ENCODE results near the gene MRPL49. TPM values are rescaled to one million over a fixed set of nuclear protein-coding genes. Genes with fewer than 3 reads are reported as not detected.

The MRPL49 gene
- total RNA-seq, 4 donors from 2014 or later, result 48.8 to 55.9 (median 54.2) TPM

DNA sequence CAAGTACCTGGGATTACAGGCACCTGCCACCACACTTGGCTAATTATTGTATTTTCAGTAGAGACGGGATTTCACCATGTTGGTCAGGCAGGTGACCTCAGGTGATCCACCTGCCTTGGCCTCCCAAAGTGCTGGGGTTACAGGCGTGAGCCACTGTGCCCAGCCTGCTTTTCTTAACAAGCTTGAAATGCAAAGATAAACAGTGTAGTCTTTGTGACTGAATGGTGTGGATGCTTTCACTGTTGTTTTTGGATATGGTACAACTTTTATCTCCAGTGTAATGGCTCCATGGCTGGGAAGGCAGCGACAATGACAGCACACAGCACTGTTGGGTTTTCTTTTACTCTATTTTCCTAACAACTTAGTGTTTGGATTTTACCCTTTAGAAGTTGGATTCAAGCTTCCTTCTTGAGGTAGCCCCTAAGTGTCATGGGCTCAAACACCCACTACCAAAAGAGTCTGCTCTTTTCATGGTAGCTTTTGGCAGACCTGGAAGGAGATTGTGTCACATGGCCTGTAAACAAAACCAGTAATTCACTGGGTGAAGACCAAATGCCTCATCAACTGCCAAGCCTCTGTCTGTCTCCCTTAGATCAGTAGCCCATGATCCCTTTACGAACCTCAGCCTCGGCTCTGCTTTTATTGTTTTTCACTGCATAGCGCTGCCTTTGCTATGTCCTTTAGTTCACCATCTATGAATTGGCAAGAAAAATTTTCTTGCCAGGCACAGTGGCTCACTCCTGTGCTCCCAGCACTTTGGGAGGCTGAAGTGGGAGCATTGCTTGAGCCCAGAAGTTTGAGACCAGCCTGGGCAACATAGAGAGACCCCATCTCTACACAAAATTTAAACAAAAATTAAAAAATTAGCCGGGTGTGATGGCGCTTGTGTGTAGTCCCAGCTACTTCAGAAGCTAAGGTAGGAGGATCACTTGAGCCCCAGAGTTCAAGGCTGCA lies 19.7 kb upstream of the MRPL49 start:
- H3K27ac ChIP-seq, result no peak overlapping the region
- H3K4me3 ChIP-seq, result no peak overlapping the region
- H3K36me3 ChIP-seq, result peaks cover 0 to 32% (median 0%) of the 10 kb centered on the region in 3 donors
- peaks cover 0 to 32% (median 2%) of the 10 kb centered on the region in 4 donors for H3K4me1 ChIP-seq
- DNase-seq (ENCODE audit: low spot score in 2 of 2), result no peak
- WGBS, 2 donors, result 65 to 68% methylated on average over 8 of the region's 8 CpGs
- no peaks in the 10 kb centered on the region for H3K9me3 ChIP-seq
- no peaks in the 10 kb centered on the region for H3K27me3 ChIP-seq
- TF ChIP-seq EP300 (IDR thresholded peaks at IDR 0.05), result no peak
- TF ChIP-seq, protein P1, sequence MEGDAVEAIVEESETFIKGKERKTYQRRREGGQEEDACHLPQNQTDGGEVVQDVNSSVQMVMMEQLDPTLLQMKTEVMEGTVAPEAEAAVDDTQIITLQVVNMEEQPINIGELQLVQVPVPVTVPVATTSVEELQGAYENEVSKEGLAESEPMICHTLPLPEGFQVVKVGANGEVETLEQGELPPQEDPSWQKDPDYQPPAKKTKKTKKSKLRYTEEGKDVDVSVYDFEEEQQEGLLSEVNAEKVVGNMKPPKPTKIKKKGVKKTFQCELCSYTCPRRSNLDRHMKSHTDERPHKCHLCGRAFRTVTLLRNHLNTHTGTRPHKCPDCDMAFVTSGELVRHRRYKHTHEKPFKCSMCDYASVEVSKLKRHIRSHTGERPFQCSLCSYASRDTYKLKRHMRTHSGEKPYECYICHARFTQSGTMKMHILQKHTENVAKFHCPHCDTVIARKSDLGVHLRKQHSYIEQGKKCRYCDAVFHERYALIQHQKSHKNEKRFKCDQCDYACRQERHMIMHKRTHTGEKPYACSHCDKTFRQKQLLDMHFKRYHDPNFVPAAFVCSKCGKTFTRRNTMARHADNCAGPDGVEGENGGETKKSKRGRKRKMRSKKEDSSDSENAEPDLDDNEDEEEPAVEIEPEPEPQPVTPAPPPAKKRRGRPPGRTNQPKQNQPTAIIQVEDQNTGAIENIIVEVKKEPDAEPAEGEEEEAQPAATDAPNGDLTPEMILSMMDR (IDR thresholded peaks at IDR 0.05), result no peak
- TF ChIP-seq POLR2A (IDR thresholded peaks at IDR 0.05), result no peak

DNA sequence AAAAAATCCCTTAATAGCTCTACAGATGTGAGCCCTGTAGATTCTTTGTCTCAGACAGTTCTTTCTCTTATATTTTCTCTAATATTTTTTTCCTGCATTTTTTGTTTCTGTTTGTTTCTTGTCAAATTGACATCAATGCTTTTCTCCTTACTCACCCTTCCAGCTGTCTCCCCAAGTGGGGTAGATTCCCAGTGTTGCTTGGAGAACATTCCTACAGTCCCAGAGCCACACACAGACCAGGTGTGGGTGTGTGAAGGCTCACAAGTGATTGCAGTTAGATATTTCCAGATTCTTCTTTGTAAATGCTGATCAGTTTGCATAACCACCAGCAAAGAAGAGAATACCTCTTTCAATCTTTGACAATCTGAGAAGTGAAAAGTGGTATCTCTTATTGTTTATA lies 18.6 kb upstream of the MRPL49 start:
- Histone ChIP-seq H3K27me3 (no peaks in the 10 kb centered on the region), H3K4me3 (no peak overlapping the region), H3K9me3 (no peaks in the 10 kb centered on the region), H3K36me3 (peaks cover 0 to 32% (median 7%) of the 10 kb centered on the region in 3 donors), H3K4me1 (peaks cover 0 to 21% (median 0%) of the 10 kb centered on the region in 4 donors), H3K27ac (no peak overlapping the region)
- DNase-seq (ENCODE audit: low spot score in 2 of 2), result no peak
- TF ChIP-seq EP300 (IDR thresholded peaks at IDR 0.05), result no peak

DNA sequence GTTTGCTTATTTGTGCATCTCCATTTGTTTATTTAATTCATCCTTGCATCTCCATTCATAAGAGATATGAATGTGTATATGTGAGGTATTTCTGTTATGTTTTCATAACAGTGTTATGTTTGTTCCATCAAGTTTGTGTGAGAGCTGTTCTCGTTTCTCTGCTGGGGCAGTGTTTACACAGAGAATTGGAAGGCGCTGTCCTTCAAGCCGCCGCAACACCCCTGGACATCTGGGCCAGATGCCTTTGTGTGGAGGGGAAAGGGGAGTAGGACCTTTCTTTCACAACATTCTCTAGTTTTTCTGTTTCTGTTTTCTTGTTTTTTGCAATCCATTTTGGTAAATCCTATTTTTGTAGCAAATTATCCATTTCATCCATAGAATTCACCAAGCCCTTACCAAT lies 17.5 kb upstream of the MRPL49 start:
- Histone ChIP-seq H3K4me3 (no peak overlapping the region), H3K4me1 (peaks cover 0 to 13% (median 0%) of the 10 kb centered on the region in 4 donors), H3K36me3 (peaks cover 0 to 44% (median 7%) of the 10 kb centered on the region in 3 donors), H3K27ac (no peak overlapping the region), H3K9me3 (no peaks in the 10 kb centered on the region), H3K27me3 (no peaks in the 10 kb centered on the region)
- DNase-seq (ENCODE audit: low spot score in 2 of 2), result no peak
- no peak for TF ChIP-seq EP300 (IDR thresholded peaks at IDR 0.05)
- TF ChIP-seq POLR2A (IDR thresholded peaks at IDR 0.05), result no peak
- TF ChIP-seq, protein P1 (IDR thresholded peaks at IDR 0.05), result no peak
- whole genome bisulfite sequencing, 2 donors, result 75 to 80% methylated on average over 4 of the region's 4 CpGs

DNA sequence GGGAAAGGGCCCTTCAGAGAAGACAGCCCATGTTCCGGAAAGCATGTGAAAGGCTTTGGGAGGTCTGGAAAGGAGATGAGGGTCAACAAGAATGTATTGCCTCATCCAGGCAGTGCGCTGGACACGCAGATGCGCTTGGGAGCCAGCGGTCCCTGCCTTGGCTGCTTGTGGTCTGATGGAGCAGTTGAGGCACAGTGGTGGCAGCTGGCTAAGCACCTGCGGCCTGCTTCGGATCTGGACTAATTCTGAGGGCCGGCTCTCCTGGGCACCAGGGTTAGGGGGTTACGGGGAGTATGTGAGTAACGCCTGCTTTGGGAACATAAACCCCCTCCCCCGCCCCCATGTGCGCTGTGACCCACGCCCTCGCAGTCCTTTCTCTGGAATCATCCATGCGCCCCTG lies 15.0 kb upstream of the MRPL49 start:
- TF ChIP-seq EP300 (IDR thresholded peaks at IDR 0.05), result no peak
- peaks cover 0 to 28% (median 10%) of the 10 kb centered on the region in 4 donors for H3K4me1 ChIP-seq
- no peaks in the 10 kb centered on the region for H3K27me3 ChIP-seq
- no peak overlapping the region for H3K4me3 ChIP-seq
- WGBS, 2 donors, result 88 to 90% methylated on average over 14 to 15 of the region's 15 CpGs
- H3K27ac ChIP-seq, result no peak overlapping the region
- no peak for DNase-seq (ENCODE audit: low spot score in 2 of 2)
- peaks cover 0 to 48% (median 7%) of the 10 kb centered on the region in 3 donors for H3K36me3 ChIP-seq
- H3K9me3 ChIP-seq, result no peaks in the 10 kb centered on the region

DNA sequence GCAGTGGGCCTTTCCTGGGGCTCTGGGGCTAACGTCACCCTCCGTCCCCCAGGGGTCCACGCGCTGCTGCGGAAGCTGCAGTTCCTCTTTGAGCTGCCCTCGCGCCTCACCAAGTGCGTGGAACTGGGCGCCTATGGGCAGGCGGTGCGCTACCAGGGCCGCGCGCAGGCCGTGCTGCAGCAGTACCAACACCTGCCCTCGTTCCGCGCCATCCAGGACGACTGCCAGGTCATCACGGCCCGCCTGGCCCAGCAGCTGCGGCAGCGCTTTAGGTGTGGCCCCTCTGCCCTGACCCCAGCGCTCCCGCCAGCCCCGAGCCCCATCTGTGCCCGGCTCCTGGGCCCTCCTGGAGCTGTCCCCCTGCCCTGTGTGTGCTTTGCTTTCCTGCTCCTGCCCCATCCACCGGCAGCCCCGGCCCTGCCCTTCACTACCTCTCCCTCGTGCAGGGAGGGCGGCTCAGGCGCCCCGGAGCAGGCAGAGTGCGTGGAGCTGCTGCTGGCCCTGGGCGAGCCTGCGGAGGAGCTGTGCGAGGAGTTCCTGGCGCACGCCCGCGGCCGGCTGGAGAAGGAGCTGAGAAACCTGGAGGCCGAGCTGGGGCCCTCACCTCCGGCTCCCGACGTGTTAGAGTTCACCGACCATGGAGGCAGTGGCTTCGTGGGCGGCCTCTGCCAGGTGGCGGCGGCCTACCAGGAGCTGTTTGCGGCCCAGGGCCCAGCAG lies 14.2 kb upstream of the MRPL49 start:
- Histone ChIP-seq H3K9me3 (no peaks in the 10 kb centered on the region), H3K27ac (no peak overlapping the region), H3K4me1 (peaks cover 0 to 28% (median 19%) of the 10 kb centered on the region in 4 donors), H3K27me3 (no peaks in the 10 kb centered on the region), H3K36me3 (peaks cover 0 to 44% (median 7%) of the 10 kb centered on the region in 3 donors), H3K4me3 (no peak overlapping the region)
- 92 to 93% methylated on average over 25 to 45 of the region's 52 CpGs for WGBS, 2 donors
- no peak for TF ChIP-seq POLR2A (IDR thresholded peaks at IDR 0.05)
- TF ChIP-seq, protein P1 (IDR thresholded peaks at IDR 0.05), result no peak
- no peak for TF ChIP-seq EP300 (IDR thresholded peaks at IDR 0.05)
- no peak for DNase-seq (ENCODE audit: low spot score in 2 of 2)
